ENCODE results near the gene KRTAP3-3.

KRTAP3-3 gene

GRCh38 chr17:40956401-40957254, 37.3 kb downstream of the KRTAP3-3 start:
- DNase-seq = no peak

GRCh38 chr17:40953881-40954280, 40.1 kb downstream of the KRTAP3-3 start:
- no peak for DNase-seq

GRCh38 chr17:40952661-40953060, 41.3 kb downstream of the KRTAP3-3 start:
- DNase-seq = no peak

GRCh38 chr17:40952154-40952553, 41.8 kb downstream of the KRTAP3-3 start:
- DNase-seq = no peak

- no peak for DNase-seq
Observed at GRCh38 chr17:40951011-40951622, 42.8 kb downstream of the KRTAP3-3 start.

- no peak for DNase-seq
Observed at GRCh38 chr17:40950176-40950575, 43.8 kb downstream of the KRTAP3-3 start.

- DNase-seq = peak; percentile 70
Observed at GRCh38 chr17:40949418-40949817, 44.5 kb downstream of the KRTAP3-3 start.

GRCh38 chr17:40947929-40948328, 46.0 kb downstream of the KRTAP3-3 start:
- no peak for DNase-seq

- DNase-seq = no peak
Observed at GRCh38 chr17:40945414-40945813, 48.5 kb downstream of the KRTAP3-3 start.

GRCh38 chr17:40944531-40944930, 49.4 kb downstream of the KRTAP3-3 start:
- DNase-seq = no peak

Measured in NCI-H1105 treated with DMSO at 0.1 percent for 48 hours (cell line).